Epidermal melanocyte (primary cell): Measurements from ENCODE around the gene LIMS2.

ENCODE experiments used
- DNase-seq: peaks from one replicate; pipeline ENCODE4 v3.0.0; 2011; ENCODE audit warnings: low spot score; ENCODE audit not compliant: insufficient read length

LIMS2 gene

GRCh38 chr2:127678531-127678930 is 3.2 kb upstream of the LIMS2 start:
- no peak for DNase-seq

- no peak for DNase-seq
These were observed 1.6 kb upstream of the LIMS2 start for GRCh38 chr2:127676906-127677305.

DNA sequence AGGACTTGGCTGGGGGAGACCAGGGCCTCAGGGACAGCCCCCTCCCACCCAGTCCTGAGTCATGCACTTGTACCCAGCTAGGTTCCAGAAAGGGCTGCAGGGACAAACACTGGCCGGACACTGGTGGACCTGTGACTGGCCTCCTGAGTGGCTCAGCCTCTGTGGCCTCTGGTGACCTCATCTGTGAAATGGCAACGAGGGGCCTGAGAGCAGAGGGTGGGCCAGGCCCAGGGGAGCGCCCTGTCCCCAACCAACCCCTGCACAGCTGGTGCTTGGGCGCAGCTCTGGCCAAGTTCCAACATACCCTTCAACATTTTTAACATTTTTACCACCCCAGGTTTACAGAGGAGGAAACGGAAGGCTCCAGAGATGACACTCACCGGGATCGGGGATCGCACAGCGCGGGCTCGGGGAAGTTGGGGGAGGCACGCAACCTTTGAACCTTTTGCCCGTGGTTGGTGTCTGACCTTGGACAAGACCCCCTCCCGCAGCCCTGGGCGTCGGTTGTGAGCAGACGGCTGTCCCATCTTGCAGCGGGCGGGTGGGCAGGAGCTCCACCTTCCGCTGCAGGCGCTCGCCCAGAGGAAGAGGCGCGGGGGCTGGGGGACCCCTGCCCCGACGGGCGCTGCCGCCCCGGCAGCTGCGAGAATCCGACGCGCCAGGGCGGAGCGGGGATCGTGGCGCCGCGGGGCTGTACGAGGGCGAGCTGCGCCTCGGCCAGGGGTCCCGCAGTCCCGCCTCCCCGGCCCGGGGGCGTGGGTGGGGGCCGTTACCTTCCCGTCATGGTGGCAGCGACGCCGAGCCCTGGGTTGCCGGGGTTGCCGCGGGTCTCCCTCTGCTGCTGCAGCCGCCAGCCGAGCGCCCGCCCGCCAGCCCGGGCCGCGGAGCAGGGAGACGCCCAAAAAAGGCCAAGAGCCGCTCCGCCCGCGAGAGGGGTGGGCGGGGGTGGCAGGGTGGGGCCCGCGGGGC is 805 bp downstream of the LIMS2 start:
- no peak for DNase-seq

GRCh38 chr2:127673291-127674069 is 1.9 kb downstream of the LIMS2 start:
- no peak for DNase-seq

- no peak for DNase-seq
These were observed 2.7 kb downstream of the LIMS2 start for GRCh38 chr2:127672341-127673224.

GRCh38 chr2:127671557-127672302 is 3.6 kb downstream of the LIMS2 start:
- DNase-seq = no peak

- no peak for DNase-seq
These were observed 4.4 kb downstream of the LIMS2 start for GRCh38 chr2:127670957-127671290.

- DNase-seq = no peak
These were observed 5.0 kb downstream of the LIMS2 start for GRCh38 chr2:127670055-127670956.

DNA sequence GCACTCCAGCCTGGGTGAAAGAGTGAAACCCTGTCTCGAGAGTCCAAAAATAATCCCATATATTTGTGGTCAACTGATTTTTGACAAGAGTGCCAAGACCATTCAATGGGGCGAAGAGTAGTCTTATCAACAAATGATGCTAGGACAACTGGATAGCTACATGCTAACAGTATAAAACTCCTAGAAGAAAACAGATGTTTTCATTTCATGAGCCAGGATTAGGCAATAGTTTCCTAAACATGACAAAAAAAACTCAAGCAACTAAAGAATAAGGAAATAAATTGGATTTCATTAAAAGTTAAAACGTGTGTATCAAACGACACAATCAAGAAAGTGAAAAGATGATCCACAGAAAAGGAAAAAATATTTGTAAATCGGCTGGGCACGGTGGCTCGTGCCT is 6.3 kb downstream of the LIMS2 start:
- DNase-seq = peak; percentile 56

- DNase-seq = no peak
These were observed 9.9 kb downstream of the LIMS2 start for GRCh38 chr2:127665267-127665893.

DNA sequence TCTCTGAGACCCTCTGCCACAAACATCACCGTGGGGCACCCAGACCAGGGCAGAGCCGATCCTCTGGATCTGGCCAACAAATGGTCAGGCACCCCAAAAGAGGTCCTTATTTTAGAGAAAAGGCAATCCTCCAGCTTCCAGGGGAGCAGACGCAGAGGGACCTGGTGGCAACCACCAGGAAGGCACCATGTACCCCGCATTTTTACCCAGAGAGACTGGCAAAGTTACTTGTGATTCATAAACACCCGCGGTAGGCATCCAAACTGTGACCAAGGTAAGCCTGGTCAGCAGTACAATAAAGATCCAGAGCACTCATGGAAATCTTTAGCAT is 10.5 kb downstream of the LIMS2 start:
- DNase-seq = no peak

DNA sequence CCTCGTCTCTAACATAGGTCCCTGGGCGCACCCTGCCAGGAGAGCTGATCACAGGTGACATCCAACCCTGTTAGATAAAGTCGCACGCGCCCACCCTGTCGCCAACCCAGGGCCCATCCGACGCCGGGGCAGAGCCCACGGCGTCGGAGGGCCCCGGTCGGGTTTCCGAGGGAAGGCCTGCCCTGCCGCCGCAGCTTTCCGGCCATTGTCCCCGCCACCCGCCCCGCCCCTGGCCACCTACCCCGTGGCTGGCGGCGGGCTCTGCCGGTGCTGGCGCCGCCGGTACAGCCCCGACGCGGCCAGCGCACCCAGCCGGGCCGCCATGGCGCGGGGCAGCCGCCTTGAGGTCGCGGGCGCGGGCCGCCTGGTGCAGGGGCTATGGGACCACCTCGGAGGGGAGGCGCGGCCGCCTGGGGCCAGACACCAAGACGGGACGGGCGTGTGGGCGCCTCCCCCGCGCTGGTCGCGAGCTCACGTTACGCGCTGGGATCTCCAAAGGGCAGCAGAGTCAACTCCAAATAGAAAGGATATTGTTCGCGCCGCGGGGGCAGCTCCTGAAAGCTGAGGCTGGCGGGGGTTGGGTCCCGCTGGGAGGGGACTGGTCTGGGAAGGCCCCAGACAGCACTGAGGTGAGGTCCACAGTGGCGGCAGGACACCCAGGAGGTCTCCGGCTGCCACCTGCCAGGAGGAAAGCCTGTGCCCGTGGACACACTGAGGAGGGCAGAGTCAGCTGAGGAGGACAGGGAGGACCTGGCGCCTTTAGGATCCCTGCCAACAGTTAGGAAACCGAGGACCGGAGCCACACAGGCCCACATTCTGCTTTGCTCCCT is 11.1 kb downstream of the LIMS2 start:
- DNase-seq = no peak

DNA sequence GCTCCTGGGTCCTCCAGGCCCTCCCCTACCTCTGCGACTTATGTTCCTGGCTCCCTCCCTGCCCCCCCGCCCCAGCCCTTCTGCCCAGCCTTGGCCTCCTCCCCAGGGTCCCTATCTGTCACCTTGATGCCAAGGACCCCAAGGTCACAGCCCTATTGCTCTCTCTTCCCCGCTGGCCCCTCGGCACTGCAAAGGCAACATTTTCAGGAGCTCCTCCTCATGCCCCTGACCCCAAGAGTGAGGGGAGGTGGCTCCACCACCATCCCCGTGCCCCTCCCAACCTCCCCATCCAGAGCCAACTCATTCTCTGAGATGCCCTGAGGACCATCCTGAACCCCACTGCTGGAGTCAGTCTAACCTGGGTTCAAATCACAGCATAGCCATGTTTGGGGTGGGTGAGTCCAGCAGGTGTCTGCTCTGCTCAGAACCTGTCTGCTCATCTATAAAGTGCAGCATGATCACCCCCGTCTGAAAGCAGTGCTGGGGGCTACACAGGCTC is 11.7 kb downstream of the LIMS2 start:
- DNase-seq = no peak

GRCh38 chr2:127662937-127663565 is 12.3 kb downstream of the LIMS2 start:
- DNase-seq = no peak

GRCh38 chr2:127661949-127662510 is 13.3 kb downstream of the LIMS2 start:
- DNase-seq = no peak

DNA sequence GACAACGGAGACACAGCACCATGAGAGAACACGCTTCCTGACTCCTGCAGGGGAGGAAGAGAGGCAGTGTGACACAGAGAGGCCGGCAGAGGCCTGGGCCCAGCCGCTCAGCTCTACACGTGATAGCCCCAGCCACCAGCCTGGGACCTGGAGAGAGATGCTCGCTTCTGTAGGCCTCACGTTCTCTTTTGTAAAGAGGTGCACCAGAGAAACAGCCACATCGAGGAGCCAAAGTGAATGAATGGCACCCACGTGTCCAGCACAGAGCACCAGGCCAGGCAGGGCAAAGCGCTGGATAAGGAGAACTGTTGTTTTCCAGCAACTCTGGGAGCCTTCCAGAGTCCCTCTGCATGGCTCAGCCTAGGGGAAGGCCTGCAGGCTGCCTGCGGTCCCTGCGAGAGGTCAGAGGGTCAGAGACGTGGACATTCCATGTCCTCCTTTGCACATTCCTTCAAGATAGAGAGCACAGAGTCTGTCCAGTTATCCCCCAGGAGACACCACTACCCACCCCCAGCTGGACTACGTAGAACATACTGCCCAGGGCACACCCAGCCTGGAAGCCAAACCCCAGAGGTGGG is 14.2 kb downstream of the LIMS2 start:
- DNase-seq = no peak

DNA sequence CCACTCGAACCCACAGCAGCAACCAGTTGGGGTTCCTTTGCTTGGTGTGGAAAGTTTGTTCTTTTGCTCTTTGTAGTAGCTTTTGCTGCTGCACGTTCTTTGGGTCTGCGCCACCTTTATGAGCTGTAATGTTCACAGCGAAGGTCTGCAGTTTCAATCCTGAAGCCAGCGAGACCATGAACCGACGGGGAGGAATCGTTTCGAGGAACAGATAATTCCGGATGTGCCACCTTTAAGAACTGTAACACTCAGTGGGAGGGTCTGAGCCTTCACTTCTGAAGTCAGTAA is 15.1 kb downstream of the LIMS2 start:
- DNase-seq = no peak
